Measurements from ENCODE around the gene ELN. TPM values are rescaled to one million over a fixed set of nuclear protein-coding genes. Genes with fewer than 3 reads are reported as not detected.
"Not testable (repeated sequence)": the region's sequence is repeated elsewhere in the genome, so short reads cannot be mapped to it uniquely, and the experiment has no call there.

ELN gene
- 26.9 TPM for polyA plus RNA-seq (2013)

GRCh38 chr7:74027683-74028320 is at the start of gene ELN:
ELN (plus strand) TSS chr7:74028173; CDS start chr7:74028188, 15 bp downstream.
- ChIA-PET POLR2A (interaction anchor here (0.6 to 3.9 kb wide), 6 partner anchors 13 to 141 kb away, joined by 3 to 30 read pairs (median 4); no protein-coding TSS in a partner anchor), CTCF (interaction anchor here (0.9 to 5.7 kb wide), 15 partner anchors 10 to 165 kb away, joined by 3 to 98 read pairs (median 13); partner anchors contain the start of gene TMEM270)
- WGBS (ENCODE audit: insufficient coverage): 6% methylated on average over 17 of the region's 39 CpGs
- H3K4me1 ChIP-seq (ENCODE audit: control extremely low read depth in 1 of 4, control insufficient read depth in 4 of 4, insufficient read depth in 4 of 4, low read length in 3 of 4): peaks cover 15 to 96% (median 90%) of the 10 kb centered on the region in 4 experiments
- peak in 1 of 3 donors; percentile 33 for DNase-seq
- H3K36me3 ChIP-seq (ENCODE audit: control insufficient read depth in 4 of 4, insufficient read depth in 4 of 4, low read length in 3 of 4): no peaks in the 10 kb centered on the region
- H3K27ac ChIP-seq (ENCODE audit: insufficient read depth in 1 of 2, low read depth in 1 of 2, low read length in 2 of 2, poor library complexity in 1 of 2, severe bottlenecking in 2 of 2): no peak within 1 kb of the TSS
- no peaks in the 10 kb centered on the region for H3K27me3 ChIP-seq (replicated peaks in 2 of 5; ENCODE audit: control insufficient read depth in 4 of 5, insufficient read depth in 5 of 5, low read length in 4 of 5)
- H3K4me3 ChIP-seq (ENCODE audit: control insufficient read depth in 1 of 7, extremely low read depth in 1 of 7, insufficient read depth in 4 of 7, low read depth in 2 of 7, low read length in 6 of 7): peak within 1 kb of the TSS in 6 of 7 experiments; percentile 13 to 74 (median 60)
- H3K9me3 ChIP-seq (ENCODE audit: control extremely low read depth in 1 of 5, control insufficient read depth in 4 of 5, insufficient read depth in 2 of 5, low read depth in 1 of 5, low read length in 4 of 5): no peaks in the 10 kb centered on the region

GRCh38 chr7:73978661-73979563 is 49.1 kb upstream of the ELN start:
- peaks cover 0 to 24% (median 20%) of the 10 kb centered on the region in 4 experiments for H3K4me1 ChIP-seq (ENCODE audit: control extremely low read depth in 1 of 4, control insufficient read depth in 4 of 4, insufficient read depth in 4 of 4, low read length in 3 of 4)
- ChIA-PET POLR2A (interaction anchor here (0.7 to 1.3 kb wide), 3 partner anchors 48 to 94 kb away, joined by 3 to 4 read pairs (median 3); no protein-coding TSS in a partner anchor), CTCF (interaction anchor here (0.6 to 4.9 kb wide), 40 partner anchors 9 to 124 kb away, joined by 3 to 44 read pairs (median 4); partner anchors contain the start of gene ELN)
- no peaks in the 10 kb centered on the region for H3K36me3 ChIP-seq (ENCODE audit: control insufficient read depth in 4 of 4, insufficient read depth in 4 of 4, low read length in 3 of 4)
- DNase-seq: peak; percentile 59 to 78 (median 74)
- WGBS (ENCODE audit: insufficient coverage): 32% methylated on average over 23 of the region's 24 CpGs
- H3K9me3 ChIP-seq (ENCODE audit: control extremely low read depth in 1 of 5, control insufficient read depth in 4 of 5, insufficient read depth in 2 of 5, low read depth in 1 of 5, low read length in 4 of 5): no peaks in the 10 kb centered on the region
- peak overlapping the region in 1 of 7 experiments; percentile 22 for H3K4me3 ChIP-seq (ENCODE audit: control insufficient read depth in 1 of 7, extremely low read depth in 1 of 7, insufficient read depth in 4 of 7, low read depth in 2 of 7, low read length in 6 of 7)
- no peaks in the 10 kb centered on the region for H3K27me3 ChIP-seq (replicated peaks in 2 of 5; ENCODE audit: control insufficient read depth in 4 of 5, insufficient read depth in 5 of 5, low read length in 4 of 5)
- H3K27ac ChIP-seq (ENCODE audit: insufficient read depth in 1 of 2, low read depth in 1 of 2, low read length in 2 of 2, poor library complexity in 1 of 2, severe bottlenecking in 2 of 2): no peak overlapping the region

GRCh38 chr7:73979656-73980055 is 48.3 kb upstream of the ELN start:
- WGBS (ENCODE audit: insufficient coverage): 100% methylated on average over 3 of the region's 9 CpGs
- ChIA-PET CTCF (interaction anchor here (0.5 to 4.9 kb wide), 35 partner anchors 9 to 666 kb away, joined by 3 to 44 read pairs (median 5); partner anchors contain the start of gene ELN), POLR2A (interaction anchor here (0.7 to 1.3 kb wide), 2 partner anchors 47 to 94 kb away, joined by 3 to 4 read pairs; no protein-coding TSS in a partner anchor)

GRCh38 chr7:73980206-73980605 is 47.8 kb upstream of the ELN start:
- CTCF ChIA-PET: interaction anchor here (1.2 to 4.9 kb wide), 12 partner anchors 9 to 117 kb away, joined by 3 to 44 read pairs (median 8); partner anchors contain the start of gene ELN

More at GRCh38 chr7:73979656-73980055, 48.3 kb upstream of the ELN start:
- H3K9me3 ChIP-seq (ENCODE audit: control extremely low read depth in 1 of 5, control insufficient read depth in 4 of 5, insufficient read depth in 2 of 5, low read depth in 1 of 5, low read length in 4 of 5); H3K27ac ChIP-seq (ENCODE audit: insufficient read depth in 1 of 2, low read depth in 1 of 2, low read length in 2 of 2, poor library complexity in 1 of 2, severe bottlenecking in 2 of 2); H3K36me3 ChIP-seq (ENCODE audit: control insufficient read depth in 4 of 4, insufficient read depth in 4 of 4, low read length in 3 of 4); DNase-seq; H3K4me3 ChIP-seq (ENCODE audit: control insufficient read depth in 1 of 7, extremely low read depth in 1 of 7, insufficient read depth in 4 of 7, low read depth in 2 of 7, low read length in 6 of 7); H3K27me3 ChIP-seq (replicated peaks in 2 of 5; ENCODE audit: control insufficient read depth in 4 of 5, insufficient read depth in 5 of 5, low read length in 4 of 5): not testable (repeated sequence)
- peaks cover 0 to 24% (median 20%) of the 10 kb centered on the region in 4 experiments for H3K4me1 ChIP-seq (ENCODE audit: control extremely low read depth in 1 of 4, control insufficient read depth in 4 of 4, insufficient read depth in 4 of 4, low read length in 3 of 4)

GRCh38 chr7:73981933-73982332 is 46.0 kb upstream of the ELN start:
- CTCF ChIA-PET: interaction anchor here (0.7 to 1.2 kb wide), 3 partner anchors 21 to 114 kb away, joined by 3 to 5 read pairs (median 4); no protein-coding TSS in a partner anchor
- POLR2A ChIA-PET: no interaction called here
- Histone ChIP-seq H3K4me1 (ENCODE audit: control extremely low read depth in 1 of 4, control insufficient read depth in 4 of 4, insufficient read depth in 4 of 4, low read length in 3 of 4) (peaks cover 0 to 24% (median 20%) of the 10 kb centered on the region in 4 experiments), H3K27ac (ENCODE audit: insufficient read depth in 1 of 2, low read depth in 1 of 2, low read length in 2 of 2, poor library complexity in 1 of 2, severe bottlenecking in 2 of 2) (no peak overlapping the region), H3K4me3 (ENCODE audit: control insufficient read depth in 1 of 7, extremely low read depth in 1 of 7, insufficient read depth in 4 of 7, low read depth in 2 of 7, low read length in 6 of 7) (no peak overlapping the region), H3K36me3 (ENCODE audit: control insufficient read depth in 4 of 4, insufficient read depth in 4 of 4, low read length in 3 of 4) (no peaks in the 10 kb centered on the region), H3K9me3 (ENCODE audit: control extremely low read depth in 1 of 5, control insufficient read depth in 4 of 5, insufficient read depth in 2 of 5, low read depth in 1 of 5, low read length in 4 of 5) (no peaks in the 10 kb centered on the region), H3K27me3 (replicated peaks in 2 of 5; ENCODE audit: control insufficient read depth in 4 of 5, insufficient read depth in 5 of 5, low read length in 4 of 5) (no peaks in the 10 kb centered on the region)
- DNase-seq: no peak
- WGBS (ENCODE audit: insufficient coverage): 67% methylated on average over 1 of the region's 7 CpGs

More at GRCh38 chr7:73980206-73980605, 47.8 kb upstream of the ELN start:
- Histone ChIP-seq H3K27me3 (replicated peaks in 2 of 5; ENCODE audit: control insufficient read depth in 4 of 5, insufficient read depth in 5 of 5, low read length in 4 of 5) (no peaks in the 10 kb centered on the region), H3K4me3 (ENCODE audit: control insufficient read depth in 1 of 7, extremely low read depth in 1 of 7, insufficient read depth in 4 of 7, low read depth in 2 of 7, low read length in 6 of 7) (no peak overlapping the region), H3K36me3 (ENCODE audit: control insufficient read depth in 4 of 4, insufficient read depth in 4 of 4, low read length in 3 of 4) (no peaks in the 10 kb centered on the region), H3K4me1 (ENCODE audit: control extremely low read depth in 1 of 4, control insufficient read depth in 4 of 4, insufficient read depth in 4 of 4, low read length in 3 of 4) (peaks cover 0 to 24% (median 20%) of the 10 kb centered on the region in 4 experiments), H3K9me3 (ENCODE audit: control extremely low read depth in 1 of 5, control insufficient read depth in 4 of 5, insufficient read depth in 2 of 5, low read depth in 1 of 5, low read length in 4 of 5) (no peaks in the 10 kb centered on the region), H3K27ac (ENCODE audit: insufficient read depth in 1 of 2, low read depth in 1 of 2, low read length in 2 of 2, poor library complexity in 1 of 2, severe bottlenecking in 2 of 2) (no peak overlapping the region)
- POLR2A ChIA-PET: interaction anchor here (0.6 kb wide), 2 partner anchors 58 to 406 kb away, joined by 4 to 5 read pairs; no protein-coding TSS in a partner anchor
- DNase-seq: no peak
- WGBS (ENCODE audit: insufficient coverage): 96% methylated on average over 6 of the region's 6 CpGs

GRCh38 chr7:73983437-73984164 is 44.4 kb upstream of the ELN start:
- no peak overlapping the region for H3K27ac ChIP-seq (ENCODE audit: insufficient read depth in 1 of 2, low read depth in 1 of 2, low read length in 2 of 2, poor library complexity in 1 of 2, severe bottlenecking in 2 of 2)
- H3K27me3 ChIP-seq (replicated peaks in 2 of 5; ENCODE audit: control insufficient read depth in 4 of 5, insufficient read depth in 5 of 5, low read length in 4 of 5): no peaks in the 10 kb centered on the region
- H3K4me3 ChIP-seq (ENCODE audit: control insufficient read depth in 1 of 7, extremely low read depth in 1 of 7, insufficient read depth in 4 of 7, low read depth in 2 of 7, low read length in 6 of 7): no peak overlapping the region
- no peaks in the 10 kb centered on the region for H3K9me3 ChIP-seq (ENCODE audit: control extremely low read depth in 1 of 5, control insufficient read depth in 4 of 5, insufficient read depth in 2 of 5, low read depth in 1 of 5, low read length in 4 of 5)
- no peak for DNase-seq
- ChIA-PET POLR2A (no interaction called here), CTCF (interaction anchor here (0.6 kb wide), 1 partner anchor 98 kb away, joined by 3 read pairs; no protein-coding TSS in a partner anchor)
- H3K36me3 ChIP-seq (ENCODE audit: control insufficient read depth in 4 of 4, insufficient read depth in 4 of 4, low read length in 3 of 4): no peaks in the 10 kb centered on the region
- H3K4me1 ChIP-seq (ENCODE audit: control extremely low read depth in 1 of 4, control insufficient read depth in 4 of 4, insufficient read depth in 4 of 4, low read length in 3 of 4): peaks cover 0 to 21% (median 17%) of the 10 kb centered on the region in 4 experiments
- WGBS (ENCODE audit: insufficient coverage): 98% methylated on average over 21 of the region's 22 CpGs
